Measurements from ENCODE around the gene CLEC4E. TPM values are rescaled to one million over a fixed set of nuclear protein-coding genes. Genes with fewer than 3 reads are reported as not detected.

Gene CLEC4E
- total and polyA plus RNA-seq, 7 donors = 0.46 to 5.4 (median 2.0) TPM

GRCh38 chr12:8491646-8492530 lies 48.8 kb downstream of the CLEC4E start:
- Histone ChIP-seq H3K9me3 (no peaks in the 10 kb centered on the region), H3K4me3 (no peak overlapping the region), H3K27me3 (no peaks in the 10 kb centered on the region), H3K36me3 (no peaks in the 10 kb centered on the region), H3K4me1 (no peaks in the 10 kb centered on the region), H3K27ac (no peak overlapping the region)
- intact Hi-C loops (cut with DNase I) = no loop called here
- WGBS, 2 donors = 76 to 79% methylated on average over 5 of the region's 5 CpGs
- TF ChIP-seq POLR2A (IDR thresholded peaks at IDR 0.05) = no peak
- no peak for TF ChIP-seq EP300 (IDR thresholded peaks at IDR 0.05)
- TF ChIP-seq POLR2AphosphoS5 (IDR thresholded peaks at IDR 0.05) = no peak
- no peak for TF ChIP-seq CTCF (IDR thresholded peaks at IDR 0.05)
- no peak for DNase-seq

Small RNAs within 50 kb of the gene (small RNA-seq; reads per million reads assigned to genes)
- gene RNU6-275P = 0 reads per million in 3 donors

Other genes with a start within 250 kb of the CLEC4E start
- gene CLEC6A, start 84.9 kb downstream of the CLEC4E start, total RNA-seq = not detected
- gene CLEC6A, start 84.9 kb downstream of the CLEC4E start, polyA plus RNA-seq = under 1 TPM in 1 of 3 donors, not detected in 2; 0.29 TPM
- gene CLEC4D, start 27.4 kb downstream of the CLEC4E start, total RNA-seq = under 1 TPM in 3 of 4 donors, not detected in 1; 0.16 to 0.55 (median 0.41) TPM
- under 1 TPM in 1 of 3 donors, not detected in 2; 0.12 TPM for gene CLEC4D, start 27.4 kb downstream of the CLEC4E start, polyA plus RNA-seq
- gene AICDA, start 72.0 kb upstream of the CLEC4E start, total RNA-seq = 1 to 10 TPM in 1 of 4 donors, not detected in 3; 1.1 TPM
- gene AICDA, start 72.0 kb upstream of the CLEC4E start, polyA plus RNA-seq = under 1 TPM in 2 of 3 donors, not detected in 1; 0.60 to 0.80 TPM
- gene MFAP5, start 121.9 kb upstream of the CLEC4E start, total RNA-seq = 100 to 1,000 TPM in 3 of 4 donors, 10 to 100 TPM in 1; 33.3 to 313 (median 209) TPM
- gene MFAP5, start 121.9 kb upstream of the CLEC4E start, polyA plus RNA-seq = 10 to 100 TPM in 1 of 3 donors, 1 to 10 TPM in 2; 6.2 to 36.0 (median 7.2) TPM
- 10 to 100 TPM; 52.3 to 60.4 (median 57.6) TPM for gene RIMKLB, start 157.1 kb upstream of the CLEC4E start, total RNA-seq
- 1 to 10 TPM in 2 of 3 donors, under 1 TPM in 1; 0.23 to 8.5 (median 8.4) TPM for gene RIMKLB, start 157.1 kb upstream of the CLEC4E start, polyA plus RNA-seq

Data from sigmoid colon (tissue), 7 donors.